PC-3 (cell line): ENCODE results near the gene ADI1. TPM values are rescaled to one million over a fixed set of nuclear protein-coding genes. Genes with fewer than 3 reads are reported as not detected.

Source experiments
- ATAC-seq: fragments of 200-7000 bp; cut with Tn5 transposase; 2 replicates; pipeline ENCODE4 v1.9.1; 2020; ENCODE audit warnings: mild to moderate bottlenecking, moderate library complexity
- BruUV-seq: library from RNA; stranded (reverse); fragments of 400-500 nt; replicated peaks from 2 replicates; lab custom pipeline; 2021; lab: Mats Ljungman, UMichigan
- CTCF ChIA-PET: fragments of 300-600 bp; sonication (Branson Sonifier 250); formaldehyde crosslinking; loops from one replicate; lab custom pipeline; 2022; ENCODE audit warnings: antibody characterized with exemption; lab: Charles Lee
- POLR2A ChIA-PET: fragments of 300-600 bp; sonication (Branson Sonifier 250); formaldehyde crosslinking; loops from one replicate; lab custom pipeline; 2022; ENCODE audit warnings: antibody characterized with exemption; ENCODE audit not compliant: unreplicated experiment; lab: Charles Lee
- DNase-seq: peaks from one replicate; pipeline ENCODE4 v3.0.0-alpha.2; 2015
- H2AFZ ChIP-seq: fragments of 300-600 bp; sonication (generic); 2 replicates; pipeline ENCODE4 v1.6.0; 2016; ENCODE audit warnings: antibody characterized with exemption, low read length
- H3F3A ChIP-seq: fragments of 300-600 bp; sonication (generic); one replicate; pipeline ENCODE4 v1.6.0; 2017; ENCODE audit warnings: antibody characterized with exemption, low read length, control low read depth, mild to moderate bottlenecking; ENCODE audit not compliant: unreplicated experiment
- H3K27ac ChIP-seq: fragments of 300-600 bp; sonication (generic); 2 replicates; pipeline ENCODE4 v1.5.1; 2016; ENCODE audit warnings: mild to moderate bottlenecking, low read length
- H3K27me3 ChIP-seq: fragments of 300-600 bp; sonication (generic); 2 replicates; pipeline ENCODE4 v1.6.1; 2016; ENCODE audit warnings: low read length, mixed read lengths
- H3K36me3 ChIP-seq: fragments of 300-600 bp; sonication (generic); 2 replicates; pipeline ENCODE4 v1.6.1; 2016; ENCODE audit warnings: low read depth, mixed run types, low read length, mixed read lengths
- H3K4me1 ChIP-seq: fragments of 300-600 bp; sonication (generic); 2 replicates; pipeline ENCODE4 v1.5.1; 2016; ENCODE audit warnings: low read length; ENCODE audit not compliant: insufficient read depth
- H3K4me2 ChIP-seq: fragments of 300-600 bp; sonication (generic); 2 replicates; pipeline ENCODE4 v1.6.0; 2016; ENCODE audit warnings: low read length
- H3K4me3 ChIP-seq: fragments of 300-600 bp; sonication (generic); 2 replicates; pipeline ENCODE4 v1.5.1; 2016; ENCODE audit warnings: mild to moderate bottlenecking, low read length, mixed read lengths
- H3K79me2 ChIP-seq: fragments of 300-600 bp; sonication (generic); 2 replicates; pipeline ENCODE4 v1.6.1; 2017; ENCODE audit warnings: low read length, mixed read lengths
- H3K9ac ChIP-seq: fragments of 300-600 bp; sonication (generic); 2 replicates; pipeline ENCODE4 v1.6.0; 2016; ENCODE audit warnings: mild to moderate bottlenecking, low read length
- H3K9me2 ChIP-seq: fragments of 300-600 bp; sonication (generic); replicated peaks from 2 replicates; pipeline ENCODE4 v1.6.1; 2016; ENCODE audit warnings: mixed run types, low read length, mixed read lengths
- H3K9me3 ChIP-seq: fragments of 300-600 bp; sonication (generic); 2 replicates; pipeline ENCODE4 v1.6.1; 2016; ENCODE audit warnings: low read length, mixed read lengths
- H4K20me1 ChIP-seq: fragments of 300-600 bp; sonication (generic); 2 replicates; pipeline ENCODE4 v1.6.1; 2016; ENCODE audit warnings: low read length, mixed read lengths
- EZH2 ChIP-seq: fragments of 300-600 bp; sonication (generic); IDR thresholded peaks from one replicate; pipeline ENCODE4 v1.6.1; 2017; ENCODE audit warnings: antibody characterized with exemption, mild to moderate bottlenecking, low read length; ENCODE audit not compliant: unreplicated experiment
- EZH2phosphoT487 ChIP-seq: fragments of 300-600 bp; sonication (generic); IDR thresholded peaks from 2 replicates; pipeline ENCODE4 v1.6.1; 2018; ENCODE audit warnings: mild to moderate bottlenecking, antibody characterized with exemption, low read length, borderline replicate concordance
- intact Hi-C: fragments of 100-400 bp; cut with micrococcal nuclease; formaldehyde crosslinking; loops from 2 replicates; pipeline ENCODE4 v1.9.0; 2023
- total RNA-seq: library from RNA; depleted of rRNA; stranded (reverse); fragments of >200 nt; gene quantifications from 2 replicates; pipeline ENCODE4 v1.2.3, GENCODE V29; 2014
- TF ChIP-seq, protein P1 (sequence below): fragments of 300-600 bp; sonication (generic); conservative IDR thresholded peaks from 2 replicates; pipeline ENCODE4 v1.5.1; 2017; ENCODE audit warnings: antibody characterized with exemption, low read depth, mild to moderate bottlenecking, low read length

ADI1 gene
- total RNA-seq, 1 experiment from 2014 or later = 97.8 TPM

DNA sequence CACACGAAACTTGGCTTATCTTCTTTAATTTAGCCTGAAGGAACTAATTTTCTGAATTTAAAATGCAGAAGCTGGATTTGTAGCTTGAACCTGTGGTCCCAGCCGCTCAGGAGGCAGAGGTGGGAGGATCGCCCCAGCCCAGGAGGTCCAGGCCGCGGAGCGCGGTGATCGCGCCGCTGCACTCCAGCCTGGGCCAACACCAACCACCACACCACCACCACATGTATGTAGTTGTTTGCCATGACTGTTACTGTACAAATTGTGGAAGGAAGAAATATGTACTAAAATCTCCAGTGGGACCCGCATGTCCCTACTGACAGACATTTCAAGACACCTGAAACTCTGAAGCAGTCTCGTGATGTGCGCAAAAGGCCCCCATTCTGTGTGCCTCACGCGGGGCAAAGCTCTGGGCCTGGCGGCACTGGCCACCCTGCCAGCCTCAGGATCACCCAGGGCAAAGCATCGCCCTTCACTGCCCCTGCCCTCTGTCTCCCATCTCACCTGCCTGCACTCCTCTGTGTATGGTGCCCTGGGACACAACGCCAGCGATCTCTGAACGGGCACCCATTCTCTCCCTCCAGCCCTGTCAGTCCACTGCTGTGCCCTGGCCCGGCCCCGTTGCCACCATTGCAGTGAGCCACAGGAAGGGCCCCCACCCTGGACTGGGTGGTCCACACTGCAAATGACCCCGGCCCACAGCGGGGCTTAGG is 10.1 kb upstream of the ADI1 start:
- no peak for ATAC-seq
- Histone ChIP-seq H3K4me1 (no peaks in the 10 kb centered on the region), H3K4me2 (no peak overlapping the region), H3K27ac (no peak overlapping the region), H3K36me3 (no peaks in the 10 kb centered on the region), H3K4me3 (no peak overlapping the region), H3K79me2 (no peaks in the 10 kb centered on the region), H3K27me3 (no peaks in the 10 kb centered on the region), H3F3A (no peaks in the 10 kb centered on the region), H3K9me2 (no peaks in the 10 kb centered on the region), H3K9ac (no peak overlapping the region), H3K9me3 (no peaks in the 10 kb centered on the region), H2AFZ (no peak overlapping the region), H4K20me1 (no peaks in the 10 kb centered on the region)
- no peak for TF ChIP-seq EZH2phosphoT487
- TF ChIP-seq, protein P1, sequence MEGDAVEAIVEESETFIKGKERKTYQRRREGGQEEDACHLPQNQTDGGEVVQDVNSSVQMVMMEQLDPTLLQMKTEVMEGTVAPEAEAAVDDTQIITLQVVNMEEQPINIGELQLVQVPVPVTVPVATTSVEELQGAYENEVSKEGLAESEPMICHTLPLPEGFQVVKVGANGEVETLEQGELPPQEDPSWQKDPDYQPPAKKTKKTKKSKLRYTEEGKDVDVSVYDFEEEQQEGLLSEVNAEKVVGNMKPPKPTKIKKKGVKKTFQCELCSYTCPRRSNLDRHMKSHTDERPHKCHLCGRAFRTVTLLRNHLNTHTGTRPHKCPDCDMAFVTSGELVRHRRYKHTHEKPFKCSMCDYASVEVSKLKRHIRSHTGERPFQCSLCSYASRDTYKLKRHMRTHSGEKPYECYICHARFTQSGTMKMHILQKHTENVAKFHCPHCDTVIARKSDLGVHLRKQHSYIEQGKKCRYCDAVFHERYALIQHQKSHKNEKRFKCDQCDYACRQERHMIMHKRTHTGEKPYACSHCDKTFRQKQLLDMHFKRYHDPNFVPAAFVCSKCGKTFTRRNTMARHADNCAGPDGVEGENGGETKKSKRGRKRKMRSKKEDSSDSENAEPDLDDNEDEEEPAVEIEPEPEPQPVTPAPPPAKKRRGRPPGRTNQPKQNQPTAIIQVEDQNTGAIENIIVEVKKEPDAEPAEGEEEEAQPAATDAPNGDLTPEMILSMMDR = no peak
- BruUV-seq = no TSS peak
- POLR2A ChIA-PET = no interaction called here
- DNase-seq = no peak
- CTCF ChIA-PET = no interaction called here
- intact Hi-C loops = no loop called here

DNA sequence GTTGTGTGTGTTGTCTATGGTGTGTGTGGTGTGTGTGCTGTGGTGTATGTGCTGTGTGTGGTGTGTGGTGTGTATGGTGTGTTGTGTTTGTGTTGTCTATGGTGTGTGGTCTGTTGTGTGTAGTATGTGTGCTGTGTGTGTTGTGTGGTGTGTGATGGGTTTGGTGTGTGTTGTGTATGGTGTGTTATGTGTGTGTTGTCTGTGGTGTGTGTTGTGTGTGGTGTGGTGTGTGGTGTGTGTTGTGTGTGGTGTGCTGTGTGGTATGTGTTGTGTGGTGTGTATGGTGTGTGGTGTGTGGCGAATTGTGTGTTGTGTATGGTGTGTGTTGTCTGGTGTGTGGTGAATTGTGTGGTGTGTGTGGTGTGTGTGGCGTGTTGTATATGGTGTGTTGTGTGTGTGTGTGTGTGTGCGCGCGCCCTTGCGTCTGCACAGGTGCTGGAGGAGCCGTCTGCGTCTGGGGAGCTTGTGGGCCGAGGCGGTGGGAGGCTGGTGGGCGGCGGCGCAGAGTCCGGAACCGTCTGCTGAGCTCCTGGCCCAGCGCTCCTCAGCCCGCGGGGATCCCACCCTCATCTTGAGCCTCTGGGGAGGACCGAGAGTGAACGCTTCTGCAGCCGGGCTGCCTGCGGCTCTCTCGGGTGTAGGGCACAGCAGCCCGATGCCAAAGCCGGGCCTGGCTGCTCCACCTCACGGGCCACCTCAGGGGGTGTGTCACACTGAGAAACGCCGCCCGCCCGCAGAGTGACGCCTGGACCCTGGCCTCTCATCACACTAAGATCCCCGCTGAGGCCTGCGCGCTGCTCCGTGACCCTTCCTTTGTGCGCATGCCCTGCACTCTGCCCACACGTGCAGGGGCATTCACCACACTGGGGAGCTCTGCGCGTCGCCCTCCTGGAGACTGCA is 8.8 kb upstream of the ADI1 start:
- H3K9ac ChIP-seq = no peak overlapping the region
- ChIA-PET POLR2A (no interaction called here), CTCF (no interaction called here)
- no peak for TF ChIP-seq EZH2
- TF ChIP-seq, protein P1 = no peak
- no peak for TF ChIP-seq EZH2phosphoT487
- H3K4me2 ChIP-seq = no peak overlapping the region
- no peaks in the 10 kb centered on the region for H3K79me2 ChIP-seq
- no TSS peak for BruUV-seq
- intact Hi-C loops = no loop called here
- H3K27ac ChIP-seq = no peak overlapping the region
- DNase-seq = no peak
- no peak for ATAC-seq
- no peaks in the 10 kb centered on the region for H3K27me3 ChIP-seq
- no peaks in the 10 kb centered on the region for H3K36me3 ChIP-seq
- H3K9me3 ChIP-seq = no peaks in the 10 kb centered on the region
- H2AFZ ChIP-seq = no peak overlapping the region
- H3K4me1 ChIP-seq = peaks cover 12% of the 10 kb centered on the region
- no peaks in the 10 kb centered on the region for H4K20me1 ChIP-seq
- H3K9me2 ChIP-seq = no peaks in the 10 kb centered on the region
- no peak overlapping the region for H3K4me3 ChIP-seq
- no peaks in the 10 kb centered on the region for H3F3A ChIP-seq
